IPS-18c (cell line): ENCODE data around the gene PRDM16.

Experiments used
- H3K4me3 ChIP-seq: 2 replicates; pipeline ENCODE4 v1.7.0; 2013; ENCODE audit warnings: low read depth, mild to moderate bottlenecking, low read length, moderate library complexity; ENCODE audit not compliant: insufficient read depth
- H3K9me3 ChIP-seq: one replicate; pipeline ENCODE4 v1.6.1; 2013; ENCODE audit warnings: mild to moderate bottlenecking, low read length, moderate library complexity; ENCODE audit not compliant: control insufficient read depth, insufficient read depth

PRDM16 gene

GRCh38 chr1:3434406-3435110 is 365.6 kb downstream of the PRDM16 start:
- Histone ChIP-seq H3K9me3 (peaks cover 2% of the 10 kb centered on the region), H3K4me3 (no peak overlapping the region)

DNA sequence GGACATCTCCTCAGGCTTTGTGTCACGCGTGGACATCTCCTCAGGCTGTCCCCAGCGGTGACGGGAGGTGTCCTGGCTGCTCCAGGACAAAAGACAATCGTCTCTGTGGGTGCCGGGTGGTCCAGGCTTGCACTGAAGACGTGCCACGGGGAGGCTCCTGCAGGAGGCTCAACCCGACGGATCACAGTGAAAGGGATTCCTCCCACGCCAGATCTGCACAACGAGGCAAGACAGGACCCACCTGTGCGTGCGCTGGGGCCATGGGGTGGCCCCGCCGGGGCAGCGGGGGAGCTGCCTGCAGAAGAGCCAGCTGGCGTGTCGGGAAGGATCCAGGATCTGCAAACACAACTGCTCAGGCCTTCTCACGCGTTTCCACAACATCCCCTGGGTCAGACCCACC is 366.7 kb downstream of the PRDM16 start:
- Histone ChIP-seq H3K4me3 (no peak overlapping the region), H3K9me3 (peaks cover 2% of the 10 kb centered on the region)

DNA sequence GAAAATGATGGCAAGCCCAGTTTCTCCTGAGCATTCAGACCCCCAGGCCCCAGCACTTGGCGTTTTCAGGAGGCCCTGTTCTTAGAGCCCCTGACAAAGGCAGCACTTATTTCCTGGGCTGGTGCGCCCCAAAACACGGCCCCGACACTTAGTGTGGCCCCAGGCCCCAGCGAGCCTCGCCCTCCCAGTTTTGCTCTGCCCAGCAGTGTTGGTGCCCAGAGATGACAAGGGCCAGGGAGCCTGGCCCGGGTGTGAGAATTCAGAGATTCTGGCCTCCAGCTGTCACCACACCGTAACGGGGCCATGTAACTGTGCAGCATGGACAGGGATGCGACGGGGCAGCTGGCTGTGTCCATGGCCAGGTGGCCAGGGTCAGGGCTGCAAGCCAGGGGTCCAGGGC is 367.4 kb downstream of the PRDM16 start:
- H3K4me3 ChIP-seq: no peak overlapping the region
- peaks cover 2% of the 10 kb centered on the region for H3K9me3 ChIP-seq

DNA sequence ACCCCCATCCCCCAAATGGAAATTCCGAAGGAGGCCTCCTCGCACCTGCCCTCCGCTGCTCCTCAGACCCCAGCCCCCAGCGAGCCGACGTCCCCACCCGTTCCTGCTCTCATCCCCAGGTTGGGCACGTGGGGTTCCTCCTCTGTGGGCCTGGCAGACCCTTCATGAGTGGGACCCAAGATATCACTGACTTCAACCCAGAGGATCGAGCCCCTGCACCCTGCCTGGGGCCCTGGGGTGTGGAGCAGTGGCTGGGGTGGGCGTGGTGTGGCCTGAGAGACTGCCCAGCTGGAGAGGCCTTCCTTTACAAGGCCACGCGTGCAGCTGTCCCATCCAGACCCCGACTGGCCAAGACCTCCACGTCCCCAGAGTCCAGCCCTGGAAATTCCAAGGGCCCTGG is 367.9 kb downstream of the PRDM16 start:
- H3K9me3 ChIP-seq: peaks cover 2% of the 10 kb centered on the region
- no peak overlapping the region for H3K4me3 ChIP-seq

DNA sequence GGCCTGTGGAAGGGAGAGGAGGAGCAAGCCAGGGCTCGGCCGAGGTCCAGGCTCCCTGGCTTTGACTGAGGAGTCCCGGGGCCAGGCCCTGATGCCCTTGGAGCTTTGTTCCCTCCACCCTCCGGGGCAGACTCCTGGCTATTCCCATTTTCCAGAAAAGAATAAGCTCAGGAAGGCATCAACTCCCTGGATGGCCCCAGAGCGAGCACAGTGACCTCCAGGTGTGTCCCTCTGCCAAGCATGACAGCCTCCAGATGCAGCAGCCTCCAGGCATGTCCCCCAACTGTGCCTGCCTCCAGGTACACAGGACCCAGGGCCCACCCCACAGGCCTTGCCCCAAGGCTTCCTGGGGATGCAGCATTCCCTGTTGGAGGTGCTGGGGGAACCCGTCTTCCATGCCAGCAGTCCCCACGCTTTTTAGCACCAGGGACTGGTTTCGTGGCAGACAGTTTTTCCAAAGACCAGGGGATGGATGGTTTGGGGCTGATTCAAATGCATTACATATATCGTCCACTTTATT is 369.7 kb downstream of the PRDM16 start:
- Histone ChIP-seq H3K9me3 (peaks cover 2% of the 10 kb centered on the region), H3K4me3 (no peak overlapping the region)

GRCh38 chr1:3439346-3440299 is 370.6 kb downstream of the PRDM16 start:
- Histone ChIP-seq H3K9me3 (peaks cover 2% of the 10 kb centered on the region), H3K4me3 (no peak overlapping the region)

- H3K4me3 ChIP-seq: no peak overlapping the region
- peaks cover 2% of the 10 kb centered on the region for H3K9me3 ChIP-seq
These were observed 371.3 kb downstream of the PRDM16 start for GRCh38 chr1:3440300-3440681.

DNA sequence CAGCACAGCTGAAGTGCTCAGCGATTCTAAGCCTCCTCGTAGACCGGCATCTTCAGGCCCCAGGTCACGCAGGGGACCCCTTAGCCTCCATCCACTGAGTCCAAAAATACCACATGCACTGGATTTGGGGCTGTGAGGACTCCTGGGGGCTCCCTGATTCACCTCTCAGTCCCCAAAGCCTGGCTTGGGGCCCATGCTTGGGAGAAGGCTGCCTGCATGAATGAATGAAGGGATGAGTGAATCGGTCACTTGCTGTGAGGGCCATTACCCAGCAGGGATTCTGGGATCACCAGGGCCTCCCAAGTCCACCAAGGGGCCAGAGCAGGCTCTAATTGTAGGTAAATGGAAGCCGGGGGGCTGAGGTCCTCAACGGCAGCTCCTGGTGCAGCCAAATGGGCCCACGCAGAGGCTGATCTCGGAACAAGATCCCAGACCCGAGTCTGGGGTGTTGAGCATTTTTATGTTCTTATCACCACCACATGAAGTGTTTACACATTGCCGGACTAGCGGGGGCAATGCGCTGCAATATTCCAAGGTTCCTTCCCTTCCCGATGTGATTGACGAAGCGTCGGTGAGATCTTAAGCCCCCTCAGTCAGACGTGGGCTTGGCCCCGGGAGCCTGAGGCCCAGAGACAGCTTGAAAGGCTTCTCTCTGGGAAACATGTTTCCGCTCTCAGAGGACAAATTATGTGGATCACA is 371.9 kb downstream of the PRDM16 start:
- peaks cover 2% of the 10 kb centered on the region for H3K9me3 ChIP-seq
- no peak overlapping the region for H3K4me3 ChIP-seq

DNA sequence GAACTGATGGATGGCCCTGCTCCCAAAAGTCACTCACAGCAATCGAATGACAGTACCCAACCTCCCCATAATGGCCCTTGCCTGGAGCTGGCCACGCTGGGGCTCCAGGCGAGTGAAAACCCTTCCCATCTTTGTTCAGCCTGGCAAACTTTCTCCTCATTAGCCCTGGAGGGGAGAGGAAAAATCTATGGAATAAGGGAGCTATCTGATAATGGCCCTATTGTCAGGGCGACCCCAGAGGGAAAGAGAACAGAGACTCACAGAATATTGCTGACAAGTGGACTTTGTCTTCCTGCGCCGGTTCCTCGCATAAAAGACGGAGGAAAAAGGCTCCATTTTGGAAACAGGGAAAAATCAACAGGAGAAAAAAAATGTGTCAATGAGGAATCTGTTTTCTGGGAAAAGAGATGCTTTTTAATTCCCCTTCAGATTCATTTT is 372.4 kb downstream of the PRDM16 start:
- Histone ChIP-seq H3K4me3 (no peak overlapping the region), H3K9me3 (peaks cover 2% of the 10 kb centered on the region)

DNA sequence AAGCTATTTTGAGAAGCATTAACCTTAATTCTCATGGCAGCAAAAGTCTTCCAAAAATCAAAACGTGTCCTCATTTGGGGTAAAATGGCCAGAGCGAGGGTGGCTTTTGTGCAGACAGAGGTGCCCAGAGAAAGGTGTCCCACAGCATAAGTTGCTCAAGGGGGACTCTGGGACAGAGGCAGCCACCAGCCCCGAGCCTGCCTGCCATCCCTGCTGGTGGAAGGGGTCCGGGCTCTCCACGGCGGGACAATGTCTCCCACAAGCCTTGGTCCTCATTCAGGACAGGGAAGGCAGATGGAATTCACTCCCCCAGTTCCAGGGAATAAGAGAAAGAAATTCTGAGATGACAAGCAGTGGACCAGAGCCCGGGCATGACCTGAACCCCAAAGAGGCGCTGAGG is 372.9 kb downstream of the PRDM16 start:
- Histone ChIP-seq H3K9me3 (peaks cover 2% of the 10 kb centered on the region), H3K4me3 (no peak overlapping the region)

DNA sequence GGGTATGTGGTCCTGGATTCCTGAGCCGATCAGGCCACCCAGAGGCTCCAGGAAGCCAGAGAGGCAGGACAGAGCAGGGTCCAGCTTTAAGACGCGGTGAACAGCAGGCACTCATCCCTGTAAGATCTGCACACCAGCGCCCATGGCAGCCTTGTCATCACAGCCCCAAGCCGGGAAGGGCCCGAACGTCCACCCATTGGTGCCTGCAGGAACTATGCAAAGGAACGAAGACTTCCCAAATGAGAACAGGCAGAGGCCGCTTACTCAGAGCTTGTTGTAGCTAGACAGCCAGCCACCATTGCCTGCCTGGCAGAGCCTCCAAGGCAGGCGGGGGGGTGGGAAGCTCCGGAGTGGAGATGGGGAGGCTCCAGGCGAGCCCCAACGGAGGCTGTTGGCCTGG is 373.3 kb downstream of the PRDM16 start:
- Histone ChIP-seq H3K9me3 (peaks cover 2% of the 10 kb centered on the region), H3K4me3 (no peak overlapping the region)

DNA sequence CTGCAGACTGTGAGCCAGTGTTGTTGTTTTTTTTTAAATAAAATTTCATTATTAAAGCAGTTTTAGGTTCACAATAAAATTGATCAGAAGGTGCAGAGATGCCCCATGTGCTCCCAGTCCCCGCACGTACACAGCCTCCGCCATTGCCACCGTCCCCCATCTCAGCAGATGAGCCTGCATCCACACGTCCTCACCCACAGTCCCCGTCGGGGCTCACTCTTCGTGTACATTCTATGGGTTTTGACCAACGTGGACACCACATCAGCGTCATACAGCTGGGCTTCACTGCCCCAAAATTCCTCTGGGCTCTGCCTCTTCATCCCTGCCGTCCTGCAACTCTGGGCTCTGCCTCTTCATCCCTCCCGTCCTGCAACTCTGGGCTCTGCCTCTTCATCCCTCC is 373.9 kb downstream of the PRDM16 start:
- Histone ChIP-seq H3K9me3 (peaks cover 2% of the 10 kb centered on the region), H3K4me3 (no peak overlapping the region)

GRCh38 chr1:3443807-3444206 is 374.8 kb downstream of the PRDM16 start:
- H3K9me3 ChIP-seq: peaks cover under 1% of the 10 kb centered on the region
- H3K4me3 ChIP-seq: no peak overlapping the region

DNA sequence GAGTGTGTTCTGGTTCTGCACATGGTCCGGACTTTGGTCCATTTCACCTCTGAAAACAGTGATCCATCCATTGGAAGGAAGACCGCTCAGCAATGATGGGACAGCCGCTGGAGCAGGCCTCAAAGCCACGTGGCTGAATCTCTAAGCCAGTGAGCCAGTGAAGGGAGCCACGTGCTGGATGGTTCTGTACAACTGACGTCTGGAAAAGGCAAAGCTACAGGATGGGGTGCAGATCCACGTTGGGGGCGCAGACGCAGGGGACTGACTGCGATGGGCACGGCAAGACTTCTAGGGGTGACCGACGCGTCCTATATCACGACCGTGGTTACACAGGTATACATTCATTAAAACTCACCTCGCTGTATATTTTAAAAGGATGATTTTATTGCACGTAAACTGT is 375.3 kb downstream of the PRDM16 start:
- H3K9me3 ChIP-seq: no peaks in the 10 kb centered on the region

DNA sequence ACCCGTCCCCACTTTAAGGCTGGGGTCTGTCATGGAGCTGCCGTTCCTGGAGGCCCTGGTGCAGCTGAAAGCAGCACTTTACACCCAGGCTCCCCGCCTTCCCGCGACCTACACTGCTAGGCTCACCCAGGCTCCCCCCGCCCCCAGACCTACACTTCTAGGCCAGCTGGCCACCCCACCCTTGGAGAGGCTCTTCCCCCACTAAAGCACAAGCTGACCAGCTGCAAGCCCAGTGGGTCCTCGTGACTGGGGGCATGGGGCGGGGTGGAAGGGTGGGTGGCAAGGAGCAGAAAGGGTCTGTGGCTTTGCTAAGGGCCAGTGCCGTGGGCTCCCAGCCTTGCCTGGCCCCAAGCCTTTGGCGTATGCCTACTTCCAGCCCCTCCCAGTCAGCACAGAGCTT is 375.7 kb downstream of the PRDM16 start:
- Histone ChIP-seq H3K4me3 (no peak overlapping the region), H3K9me3 (no peaks in the 10 kb centered on the region)

More for the DNA sequence above, 375.3 kb downstream of the PRDM16 start:
- H3K4me3 ChIP-seq: no peak overlapping the region

- H3K9me3 ChIP-seq: no peaks in the 10 kb centered on the region
- H3K4me3 ChIP-seq: no peak overlapping the region
These were observed 381.3 kb downstream of the PRDM16 start for GRCh38 chr1:3450202-3450863.

DNA sequence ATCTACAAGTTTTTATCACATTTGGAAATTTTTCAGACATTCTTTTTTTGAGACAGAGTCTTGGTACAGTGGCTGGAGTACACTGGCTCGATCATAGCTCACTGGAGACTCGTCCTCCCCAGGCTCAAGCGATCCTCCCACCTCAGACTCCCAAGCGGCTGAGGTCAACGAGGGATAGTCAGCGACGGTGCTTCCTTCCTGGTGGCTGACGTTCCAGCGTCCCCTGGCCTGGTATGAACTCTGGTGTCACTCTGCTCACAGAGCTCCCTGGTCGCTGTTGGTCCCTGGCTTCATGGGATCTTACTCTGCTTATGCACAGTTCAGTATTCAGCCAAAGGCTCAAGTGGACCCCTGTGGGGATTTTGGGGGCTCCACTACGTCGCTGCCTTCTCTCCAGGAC is 382.0 kb downstream of the PRDM16 start:
- no peaks in the 10 kb centered on the region for H3K9me3 ChIP-seq

More for the DNA sequence above, 382.0 kb downstream of the PRDM16 start:
- no peak overlapping the region for H3K4me3 ChIP-seq
